Measurements from ENCODE around the gene CAMK4. TPM values are rescaled to one million over a fixed set of nuclear protein-coding genes. Genes with fewer than 3 reads are reported as not detected.

The CAMK4 gene
- total RNA-seq, 1 experiment from 2014 or later, result 10.6 TPM

DNA sequence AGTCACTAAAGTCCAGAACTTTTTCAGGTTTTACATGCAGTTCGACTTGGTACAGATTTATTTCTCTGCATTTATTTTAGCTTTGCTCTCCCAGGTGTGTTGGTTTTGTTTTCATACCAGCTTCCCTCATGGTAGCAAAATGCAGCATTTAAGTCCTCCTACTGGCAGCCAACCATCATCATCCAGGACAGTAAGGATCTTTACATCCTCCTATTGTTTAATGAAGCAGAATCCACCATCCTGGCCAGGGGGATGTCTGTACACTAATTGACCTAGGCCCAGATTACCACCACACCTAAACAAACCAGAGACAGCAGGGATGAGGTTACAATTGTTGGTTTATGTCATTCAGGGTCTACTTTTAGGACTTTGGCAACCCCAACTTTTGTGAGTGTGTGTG, 22.3 kb downstream of the CAMK4 start (continued):
- TF ChIP-seq PREB (CRISPR knock-in tag; IDR thresholded peaks at IDR 0.05; ENCODE audit: borderline replicate concordance) (no peak), ATF2 (CRISPR knock-in tag; IDR thresholded peaks at IDR 0.05; ENCODE audit: borderline replicate concordance, low read depth) (no peak), ZNF121 (CRISPR knock-in tag; IDR thresholded peaks at IDR 0.05) (no peak), MYBL2 (CRISPR knock-in tag; IDR thresholded peaks at IDR 0.05) (no peak), NR1H2 (CRISPR knock-in tag; IDR thresholded peaks at IDR 0.05) (no peak)

GRCh38 chr5:111248571-111248970, 24.4 kb downstream of the CAMK4 start:
- Mint-ChIP-seq H3K27me3 (ENCODE audit: low read depth) (no peaks in the 10 kb centered on the region), H3K4me1 (peaks cover 3% of the 10 kb centered on the region; the same call in 1 of the 2 replicates), H3K9me3 (no peaks in the 10 kb centered on the region), H3K4me3 (no peak overlapping the region), H3K36me3 (no peaks in the 10 kb centered on the region), H3K27ac (no peak overlapping the region)
- no peak for DNase-seq (ENCODE audit: low spot score)
- ChIA-PET CTCF (no interaction called here), POLR2A (no interaction called here)
- no peak for ATAC-seq
- TF ChIP-seq, protein P1, sequence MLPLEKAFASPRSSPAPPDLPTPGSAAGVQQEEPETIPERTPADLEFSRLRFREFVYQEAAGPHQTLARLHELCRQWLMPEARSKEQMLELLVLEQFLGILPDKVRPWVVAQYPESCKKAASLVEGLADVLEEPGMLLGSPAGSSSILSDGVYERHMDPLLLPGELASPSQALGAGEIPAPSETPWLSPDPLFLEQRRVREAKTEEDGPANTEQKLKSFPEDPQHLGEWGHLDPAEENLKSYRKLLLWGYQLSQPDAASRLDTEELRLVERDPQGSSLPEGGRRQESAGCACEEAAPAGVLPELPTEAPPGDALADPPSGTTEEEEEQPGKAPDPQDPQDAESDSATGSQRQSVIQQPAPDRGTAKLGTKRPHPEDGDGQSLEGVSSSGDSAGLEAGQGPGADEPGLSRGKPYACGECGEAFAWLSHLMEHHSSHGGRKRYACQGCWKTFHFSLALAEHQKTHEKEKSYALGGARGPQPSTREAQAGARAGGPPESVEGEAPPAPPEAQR (CRISPR knock-in tag; IDR thresholded peaks at IDR 0.05), result no peak
- TF ChIP-seq MAX (CRISPR knock-in tag; IDR thresholded peaks at IDR 0.05) (no peak), MXD4 (CRISPR knock-in tag; IDR thresholded peaks at IDR 0.05; ENCODE audit: borderline replicate concordance) (no peak), ZNF219 (CRISPR knock-in tag; IDR thresholded peaks at IDR 0.05; ENCODE audit: borderline replicate concordance) (no peak), AR (CRISPR knock-in tag; IDR thresholded peaks at IDR 0.05) (no peak), HMGA2 (CRISPR knock-in tag; IDR thresholded peaks at IDR 0.05) (no peak), ERG (CRISPR knock-in tag; IDR thresholded peaks at IDR 0.05) (no peak), IRF2 (CRISPR knock-in tag; IDR thresholded peaks at IDR 0.05; ENCODE audit: borderline replicate concordance, low read depth) (no peak)
- TF ChIP-seq, protein P2, sequence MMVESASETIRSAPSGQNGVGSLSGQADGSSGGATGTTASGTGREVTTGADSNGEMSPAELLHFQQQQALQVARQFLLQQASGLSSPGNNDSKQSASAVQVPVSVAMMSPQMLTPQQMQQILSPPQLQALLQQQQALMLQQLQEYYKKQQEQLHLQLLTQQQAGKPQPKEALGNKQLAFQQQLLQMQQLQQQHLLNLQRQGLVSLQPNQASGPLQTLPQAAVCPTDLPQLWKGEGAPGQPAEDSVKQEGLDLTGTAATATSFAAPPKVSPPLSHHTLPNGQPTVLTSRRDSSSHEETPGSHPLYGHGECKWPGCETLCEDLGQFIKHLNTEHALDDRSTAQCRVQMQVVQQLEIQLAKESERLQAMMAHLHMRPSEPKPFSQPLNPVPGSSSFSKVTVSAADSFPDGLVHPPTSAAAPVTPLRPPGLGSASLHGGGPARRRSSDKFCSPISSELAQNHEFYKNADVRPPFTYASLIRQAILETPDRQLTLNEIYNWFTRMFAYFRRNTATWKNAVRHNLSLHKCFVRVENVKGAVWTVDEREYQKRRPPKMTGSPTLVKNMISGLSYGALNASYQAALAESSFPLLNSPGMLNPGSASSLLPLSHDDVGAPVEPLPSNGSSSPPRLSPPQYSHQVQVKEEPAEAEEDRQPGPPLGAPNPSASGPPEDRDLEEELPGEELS (CRISPR knock-in tag; IDR thresholded peaks at IDR 0.05), result no peak
